Lower lobe of right lung (tissue), 2 donors: ENCODE results near the gene TMEM187. TPM values are rescaled to one million over a fixed set of nuclear protein-coding genes. Genes with fewer than 3 reads are reported as not detected.
A peak's percentile ranks its signal among the peaks of the same experiment; 100 is the strongest.

Experiments used
- ATAC-seq, 2 donors: fragments of 200-7000 bp; cut with Tn5 transposase; one replicate each; pipeline ENCODE4 v1.9.1; 2020 to 2022; ENCODE audit warnings: mild to moderate bottlenecking in 2 of 2, moderate library complexity in 2 of 2
- DNase-seq: peaks from one replicate; pipeline ENCODE4 v3.0.0-alpha.2; 2020
- H3K27ac ChIP-seq: fragments of 200-600 bp; one replicate; pipeline ENCODE4 v1.8.0; 2022
- H3K27me3 ChIP-seq: fragments of 200-600 bp; one replicate; pipeline ENCODE4 v1.8.0; 2022; ENCODE audit warnings: low read depth
- H3K36me3 ChIP-seq: fragments of 200-600 bp; one replicate; pipeline ENCODE4 v1.8.0; 2022; ENCODE audit warnings: mild to moderate bottlenecking
- H3K4me1 ChIP-seq: fragments of 200-600 bp; one replicate; pipeline ENCODE4 v1.8.0; 2022
- H3K4me3 ChIP-seq: fragments of 200-600 bp; one replicate; pipeline ENCODE4 v1.8.0; 2022; ENCODE audit warnings: mild to moderate bottlenecking
- H3K9me3 ChIP-seq: fragments of 200-600 bp; one replicate; pipeline ENCODE4 v1.8.0; 2022
- intact Hi-C: fragments of 100-400 bp; cut with DNase I; formaldehyde crosslinking; loops from one replicate; pipeline ENCODE4 v1.11.0; 2022
- total RNA-seq: library from RNA; stranded (reverse); fragmentation: NEBNext Ultra II Directional; extraction: Animal tissue kit (Norgen Biotek cat#: 25700); gene quantifications from one replicate; pipeline ENCODE4 v1.2.1, GENCODE V29; 2021
- TF ChIP-seq, protein P1 (sequence below): fragments of 200-600 bp; IDR thresholded peaks from one replicate; pipeline ENCODE4 v1.8.0; 2022; ENCODE audit warnings: antibody characterized with exemption, mild to moderate bottlenecking
- donor health status: DM: no; HTN: yes; CAD: no; lungs with severe emphysema.

The TMEM187 gene
- total RNA-seq, 1 donor from 2014 or later: 7.6 TPM

GRCh38 chrX:153963546-153963945 is 9.0 kb upstream of the TMEM187 start:
- Histone ChIP-seq H3K4me3 (no peak overlapping the region), H3K4me1 (peaks cover 24% of the 10 kb centered on the region), H3K9me3 (no peaks in the 10 kb centered on the region), H3K27ac (no peak overlapping the region), H3K36me3 (peaks cover 55% of the 10 kb centered on the region), H3K27me3 (no peaks in the 10 kb centered on the region)
- TF ChIP-seq, protein P1, sequence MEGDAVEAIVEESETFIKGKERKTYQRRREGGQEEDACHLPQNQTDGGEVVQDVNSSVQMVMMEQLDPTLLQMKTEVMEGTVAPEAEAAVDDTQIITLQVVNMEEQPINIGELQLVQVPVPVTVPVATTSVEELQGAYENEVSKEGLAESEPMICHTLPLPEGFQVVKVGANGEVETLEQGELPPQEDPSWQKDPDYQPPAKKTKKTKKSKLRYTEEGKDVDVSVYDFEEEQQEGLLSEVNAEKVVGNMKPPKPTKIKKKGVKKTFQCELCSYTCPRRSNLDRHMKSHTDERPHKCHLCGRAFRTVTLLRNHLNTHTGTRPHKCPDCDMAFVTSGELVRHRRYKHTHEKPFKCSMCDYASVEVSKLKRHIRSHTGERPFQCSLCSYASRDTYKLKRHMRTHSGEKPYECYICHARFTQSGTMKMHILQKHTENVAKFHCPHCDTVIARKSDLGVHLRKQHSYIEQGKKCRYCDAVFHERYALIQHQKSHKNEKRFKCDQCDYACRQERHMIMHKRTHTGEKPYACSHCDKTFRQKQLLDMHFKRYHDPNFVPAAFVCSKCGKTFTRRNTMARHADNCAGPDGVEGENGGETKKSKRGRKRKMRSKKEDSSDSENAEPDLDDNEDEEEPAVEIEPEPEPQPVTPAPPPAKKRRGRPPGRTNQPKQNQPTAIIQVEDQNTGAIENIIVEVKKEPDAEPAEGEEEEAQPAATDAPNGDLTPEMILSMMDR: no peak
- DNase-seq (no peak), ATAC-seq (no peak)
- intact Hi-C loops: no loop called here

GRCh38 chrX:153964105-153964504 is 8.4 kb upstream of the TMEM187 start:
- no peak for ATAC-seq
- Histone ChIP-seq H3K4me3 (no peak overlapping the region), H3K4me1 (peaks cover 30% of the 10 kb centered on the region), H3K27ac (no peak overlapping the region), H3K36me3 (peaks cover 49% of the 10 kb centered on the region), H3K9me3 (no peaks in the 10 kb centered on the region), H3K27me3 (no peaks in the 10 kb centered on the region)
- TF ChIP-seq, protein P1: no peak
- intact Hi-C loops: no loop called here
- no peak for DNase-seq

DNA sequence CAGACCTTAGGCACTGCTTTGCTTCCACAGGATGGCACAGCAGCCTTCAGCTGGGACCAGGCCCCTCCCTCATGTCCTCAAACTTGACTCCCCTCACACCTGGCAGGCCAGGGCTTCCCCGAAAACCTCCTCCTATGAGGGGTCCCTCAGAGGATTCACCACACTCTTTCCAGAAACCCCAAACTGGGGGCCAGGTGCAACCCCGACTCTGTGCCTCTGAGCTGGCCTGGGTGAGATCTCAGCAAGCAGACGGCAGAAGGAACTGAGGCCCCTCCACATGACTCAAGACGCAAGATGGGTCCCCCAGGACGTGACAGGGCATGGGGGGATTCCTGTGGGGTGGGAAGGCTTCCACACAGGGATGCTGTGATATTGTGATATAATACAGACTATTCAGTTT is 7.1 kb upstream of the TMEM187 start:
- DNase-seq (no peak), ATAC-seq (no peak)
- Histone ChIP-seq H3K36me3 (peaks cover 36% of the 10 kb centered on the region), H3K4me3 (no peak overlapping the region), H3K9me3 (no peaks in the 10 kb centered on the region), H3K27me3 (no peaks in the 10 kb centered on the region), H3K4me1 (peaks cover 33% of the 10 kb centered on the region), H3K27ac (no peak overlapping the region)
- intact Hi-C loops: no loop called here
- TF ChIP-seq, protein P1: no peak

- Histone ChIP-seq H3K4me3 (no peak overlapping the region), H3K27ac (peak overlapping the region; percentile 64)
- ATAC-seq: no peak
These were observed 6.3 kb upstream of the TMEM187 start for GRCh38 chrX:153966283-153966688.

DNA sequence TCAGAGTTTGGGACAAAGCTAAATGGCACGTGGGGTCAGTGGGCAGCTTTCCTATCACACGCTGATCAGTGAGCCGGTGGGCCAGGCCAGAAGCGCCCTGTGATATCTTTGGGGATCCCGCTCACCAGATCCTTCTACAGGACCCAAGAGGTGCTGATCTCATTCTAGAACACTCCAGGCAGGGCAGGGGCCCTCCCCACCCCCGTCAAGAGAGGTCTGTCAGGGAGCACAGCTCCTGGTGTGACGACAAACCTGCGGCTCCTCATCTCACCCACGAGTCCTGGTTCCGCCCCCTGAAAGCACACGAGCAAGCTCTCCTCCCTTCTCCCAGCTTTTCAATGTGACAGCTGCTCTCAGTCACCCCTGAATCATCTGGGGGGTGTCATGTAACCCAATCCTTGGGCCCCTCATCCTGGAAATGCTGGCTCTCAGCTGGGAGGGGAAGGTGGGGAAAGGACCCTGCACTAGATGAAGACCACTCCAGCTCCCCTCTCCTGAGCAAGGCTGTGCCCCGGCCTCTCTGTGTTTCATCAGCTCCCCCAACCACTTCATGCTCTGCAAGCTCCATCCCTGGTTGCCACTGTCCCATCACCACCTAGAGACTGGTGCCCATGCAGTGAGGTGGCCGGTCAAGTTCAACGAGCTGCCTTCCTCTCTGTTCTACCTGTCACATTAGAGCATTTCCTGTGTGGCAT is 5.6 kb upstream of the TMEM187 start:
- no peaks in the 10 kb centered on the region for H3K27me3 ChIP-seq
- intact Hi-C loops: no loop called here
- DNase-seq (no peak), ATAC-seq (no peak)
- TF ChIP-seq, protein P1: no peak
- H3K9me3 ChIP-seq: no peaks in the 10 kb centered on the region
- peak overlapping the region; percentile 64 for H3K27ac ChIP-seq
- H3K4me1 ChIP-seq: peaks cover 33% of the 10 kb centered on the region
- H3K36me3 ChIP-seq: peaks cover 20% of the 10 kb centered on the region
- peak overlapping the region; percentile 74 for H3K4me3 ChIP-seq

More at GRCh38 chrX:153966283-153966688, 6.3 kb upstream of the TMEM187 start:
- H3K9me3 ChIP-seq: no peaks in the 10 kb centered on the region
- intact Hi-C loops: no loop called here
- no peaks in the 10 kb centered on the region for H3K27me3 ChIP-seq
- DNase-seq: no peak
- TF ChIP-seq, protein P1: no peak
- H3K4me1 ChIP-seq: peaks cover 33% of the 10 kb centered on the region
- H3K36me3 ChIP-seq: peaks cover 27% of the 10 kb centered on the region
